ENCODE measurements around the gene C1orf105.

DNA sequence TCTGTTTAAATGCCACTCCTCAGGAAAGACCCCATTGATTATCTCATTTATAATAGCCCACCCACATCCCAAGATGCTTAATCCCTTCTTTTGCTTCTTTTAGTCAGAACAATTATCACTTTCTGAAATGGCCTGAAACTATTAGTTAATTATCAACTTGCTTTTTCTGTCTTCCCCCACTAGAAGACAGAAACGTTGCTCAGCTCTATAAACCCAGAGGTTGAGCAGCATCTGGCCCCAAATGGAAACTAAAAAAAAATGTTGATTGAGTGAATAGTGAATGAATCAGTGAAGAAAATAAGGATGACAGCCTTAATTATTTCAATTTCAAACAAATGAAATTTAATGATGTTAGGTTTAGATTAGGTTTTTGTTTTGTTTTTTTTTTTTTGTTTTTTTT is 61.6 kb downstream of the C1orf105 start:
- TF ChIP-seq, protein P1, sequence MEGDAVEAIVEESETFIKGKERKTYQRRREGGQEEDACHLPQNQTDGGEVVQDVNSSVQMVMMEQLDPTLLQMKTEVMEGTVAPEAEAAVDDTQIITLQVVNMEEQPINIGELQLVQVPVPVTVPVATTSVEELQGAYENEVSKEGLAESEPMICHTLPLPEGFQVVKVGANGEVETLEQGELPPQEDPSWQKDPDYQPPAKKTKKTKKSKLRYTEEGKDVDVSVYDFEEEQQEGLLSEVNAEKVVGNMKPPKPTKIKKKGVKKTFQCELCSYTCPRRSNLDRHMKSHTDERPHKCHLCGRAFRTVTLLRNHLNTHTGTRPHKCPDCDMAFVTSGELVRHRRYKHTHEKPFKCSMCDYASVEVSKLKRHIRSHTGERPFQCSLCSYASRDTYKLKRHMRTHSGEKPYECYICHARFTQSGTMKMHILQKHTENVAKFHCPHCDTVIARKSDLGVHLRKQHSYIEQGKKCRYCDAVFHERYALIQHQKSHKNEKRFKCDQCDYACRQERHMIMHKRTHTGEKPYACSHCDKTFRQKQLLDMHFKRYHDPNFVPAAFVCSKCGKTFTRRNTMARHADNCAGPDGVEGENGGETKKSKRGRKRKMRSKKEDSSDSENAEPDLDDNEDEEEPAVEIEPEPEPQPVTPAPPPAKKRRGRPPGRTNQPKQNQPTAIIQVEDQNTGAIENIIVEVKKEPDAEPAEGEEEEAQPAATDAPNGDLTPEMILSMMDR (IDR thresholded peaks at IDR 0.05; ENCODE audit: insufficient read depth, low read length, poor library complexity, severe bottlenecking): no peak
- no peak for TF ChIP-seq EZH2phosphoT487 (conservative IDR thresholded peaks at IDR 0.05; ENCODE audit: low read length)

Measured in SU-DHL-6 (cell line).